Measurements from ENCODE around the gene LTBP1.

Gene LTBP1

DNA sequence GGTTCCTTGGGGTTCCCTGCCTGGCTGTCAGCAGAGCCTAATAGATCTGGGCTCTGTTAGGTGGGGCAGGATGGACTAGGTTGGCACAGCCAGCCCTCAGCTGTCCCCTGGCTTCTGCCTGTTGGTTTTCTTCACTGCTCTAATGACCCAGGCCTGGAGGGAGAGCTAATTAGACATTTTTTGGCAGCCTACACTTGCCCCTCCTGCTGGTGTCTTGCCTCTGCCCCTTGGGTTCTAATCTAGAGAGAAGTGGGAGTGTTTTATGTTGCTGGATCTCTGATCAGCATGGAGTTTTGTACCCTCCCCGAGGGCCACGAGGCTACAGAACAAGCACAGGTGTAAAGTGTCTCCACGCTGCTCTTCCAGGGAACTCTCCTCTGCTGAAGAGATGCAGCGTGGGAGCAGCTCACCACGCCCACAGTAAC, 330.3 kb downstream of the LTBP1 start:
- DNase-seq, result no peak

DNA sequence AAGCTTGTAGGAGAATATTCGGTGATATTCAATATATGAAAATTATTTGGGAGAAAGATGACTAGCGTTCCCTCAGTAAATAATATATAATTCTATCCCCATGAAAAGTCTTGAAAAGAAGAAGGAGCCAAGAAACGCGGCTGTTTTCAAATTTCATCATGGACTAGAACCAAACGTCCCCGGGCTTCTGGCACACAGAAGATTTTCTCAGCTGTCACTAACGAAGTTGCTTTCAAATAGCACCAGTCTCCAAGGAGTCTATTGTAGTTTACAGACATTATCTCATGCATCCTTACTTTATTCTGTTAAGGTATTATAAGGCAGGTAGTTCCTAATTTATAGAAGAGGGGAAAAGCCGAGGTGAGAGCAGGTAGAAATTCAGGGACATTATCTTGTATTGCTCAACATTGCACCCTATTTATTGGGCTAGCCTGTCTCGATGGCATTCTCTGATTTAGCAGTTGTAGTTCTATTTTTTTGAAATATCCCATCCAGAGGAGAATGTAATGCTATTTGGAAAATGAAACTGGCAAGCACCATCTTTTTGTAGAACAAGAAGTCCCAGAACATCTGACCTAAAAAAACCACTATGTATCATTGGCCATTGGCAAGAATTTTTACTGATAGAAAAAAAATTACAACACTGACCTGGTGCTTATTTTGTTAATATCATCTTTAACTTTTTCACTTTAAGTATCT, 331.6 kb downstream of the LTBP1 start:
- no peak for DNase-seq

DNA sequence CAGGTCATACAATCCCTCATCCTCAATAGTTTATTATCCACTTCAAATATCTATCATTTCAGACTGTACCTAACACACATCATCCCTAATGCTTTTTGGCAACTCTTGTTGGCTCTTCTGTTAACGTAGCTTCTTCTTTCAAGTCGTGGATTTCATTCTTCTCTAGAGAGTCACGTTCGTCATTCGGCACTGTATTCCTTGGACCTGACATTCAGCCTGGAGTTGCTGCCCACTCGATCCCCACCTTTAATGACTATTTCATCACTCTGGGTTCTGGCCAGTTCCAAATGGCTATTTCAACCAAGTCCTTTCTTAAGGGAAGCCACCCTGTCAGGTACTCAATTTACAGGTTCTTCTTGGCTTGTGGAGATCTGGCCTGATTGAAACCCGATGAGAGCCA, 337.5 kb downstream of the LTBP1 start:
- DNase-seq, result no peak

GRCh38 chr2:33287507-33288005, 340.8 kb downstream of the LTBP1 start:
- no peak for DNase-seq

- DNase-seq, result no peak
These were observed 341.3 kb downstream of the LTBP1 start for GRCh38 chr2:33288011-33288410.

DNA sequence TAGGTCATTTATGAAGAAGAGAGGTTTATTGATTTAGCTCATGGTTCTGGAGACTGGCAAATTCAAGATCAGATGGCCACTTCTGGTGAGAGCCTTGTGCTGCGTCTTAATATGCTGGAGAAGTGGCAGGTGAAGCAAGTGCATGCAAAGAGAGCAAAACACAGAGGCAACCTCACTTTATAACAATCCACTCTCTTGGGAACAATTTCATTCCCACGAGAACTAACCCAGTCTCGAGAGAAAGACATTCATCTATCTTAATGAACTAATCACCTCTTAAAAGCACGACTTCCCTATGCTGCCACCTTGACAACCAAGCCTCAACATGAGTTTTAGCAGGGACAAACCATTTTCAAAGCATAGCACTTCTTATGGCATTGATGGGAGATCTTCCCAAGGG, 343.2 kb downstream of the LTBP1 start:
- DNase-seq, result no peak

DNA sequence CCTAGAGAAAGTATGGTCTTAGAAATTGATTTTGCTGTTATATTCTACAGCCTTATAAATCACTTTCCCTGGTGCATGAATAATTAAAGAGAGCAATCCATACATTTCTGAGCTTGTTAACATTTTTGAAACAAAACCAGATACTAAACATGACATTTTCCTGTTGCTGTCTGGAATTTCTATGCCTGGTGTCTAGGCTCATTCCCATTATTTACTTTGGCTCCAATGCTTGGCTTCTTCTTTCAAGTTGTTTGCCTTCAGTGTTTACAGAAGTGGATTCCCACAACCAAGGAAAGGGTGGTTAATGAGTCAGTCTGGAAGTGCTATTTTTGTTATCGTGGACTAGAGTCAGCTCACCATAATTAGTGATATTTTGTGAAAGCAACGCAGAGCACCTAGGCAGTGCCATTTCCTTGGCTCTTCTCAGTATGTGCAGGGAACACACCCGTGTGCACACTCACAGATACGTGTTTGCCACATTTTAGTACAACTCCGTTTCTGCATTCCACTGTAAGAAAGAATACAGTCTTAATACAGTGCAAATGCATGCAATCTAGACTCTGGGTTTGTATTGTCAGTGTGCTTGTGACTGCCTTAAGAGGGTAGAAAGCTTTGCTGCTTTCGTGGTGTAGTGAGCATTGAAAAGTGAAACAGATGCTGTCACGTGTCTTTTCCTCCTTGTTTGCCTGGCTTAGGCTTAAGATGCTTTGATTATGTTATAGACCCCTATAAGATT, 344.7 kb downstream of the LTBP1 start:
- DNase-seq, result no peak

DNA sequence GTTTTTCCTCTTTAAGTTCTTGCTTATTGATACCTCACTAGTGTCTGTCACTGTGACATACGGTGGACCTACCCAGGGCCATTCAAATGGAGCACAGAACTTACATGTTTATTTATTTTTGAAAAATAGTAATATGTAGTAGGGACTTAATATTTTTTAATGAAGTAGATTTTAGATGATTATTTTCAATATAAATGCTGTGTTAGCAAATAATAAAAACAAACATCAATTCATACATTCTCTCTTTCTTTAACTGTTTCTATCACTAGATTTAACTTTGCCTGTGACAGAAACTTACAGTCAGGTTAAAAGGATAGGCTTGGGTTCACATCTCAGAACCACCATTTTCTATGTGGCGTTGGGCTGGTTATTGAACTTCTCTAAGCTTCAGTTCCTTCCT, 345.3 kb downstream of the LTBP1 start:
- no peak for DNase-seq

- DNase-seq, result no peak
These were observed 346.3 kb downstream of the LTBP1 start for GRCh38 chr2:33292981-33293595.

GRCh38 chr2:33298233-33298632, 351.5 kb downstream of the LTBP1 start:
- no peak for DNase-seq

DNA sequence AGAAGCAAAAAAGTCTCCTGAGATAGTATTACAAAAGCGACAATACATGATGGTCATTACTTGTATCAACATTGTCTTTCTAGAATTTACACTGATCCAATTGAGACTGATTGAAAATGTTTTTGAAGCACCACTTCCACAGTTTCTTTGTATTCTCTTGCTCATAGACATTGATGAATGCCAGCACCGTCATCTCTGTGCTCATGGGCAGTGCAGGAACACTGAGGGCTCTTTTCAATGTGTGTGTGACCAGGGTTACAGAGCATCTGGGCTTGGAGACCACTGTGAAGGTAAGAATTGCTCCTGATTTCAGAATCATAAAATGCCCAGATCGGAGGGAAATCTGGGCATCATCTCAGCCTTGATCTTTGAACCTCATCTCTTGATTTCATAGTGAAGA, 354.6 kb downstream of the LTBP1 start:
- DNase-seq, result no peak

GRCh38 chr2:33302348-33302747, 355.6 kb downstream of the LTBP1 start:
- DNase-seq, result no peak

GRCh38 chr2:33304032-33304864, 357.5 kb downstream of the LTBP1 start:
- DNase-seq, result no peak

DNA sequence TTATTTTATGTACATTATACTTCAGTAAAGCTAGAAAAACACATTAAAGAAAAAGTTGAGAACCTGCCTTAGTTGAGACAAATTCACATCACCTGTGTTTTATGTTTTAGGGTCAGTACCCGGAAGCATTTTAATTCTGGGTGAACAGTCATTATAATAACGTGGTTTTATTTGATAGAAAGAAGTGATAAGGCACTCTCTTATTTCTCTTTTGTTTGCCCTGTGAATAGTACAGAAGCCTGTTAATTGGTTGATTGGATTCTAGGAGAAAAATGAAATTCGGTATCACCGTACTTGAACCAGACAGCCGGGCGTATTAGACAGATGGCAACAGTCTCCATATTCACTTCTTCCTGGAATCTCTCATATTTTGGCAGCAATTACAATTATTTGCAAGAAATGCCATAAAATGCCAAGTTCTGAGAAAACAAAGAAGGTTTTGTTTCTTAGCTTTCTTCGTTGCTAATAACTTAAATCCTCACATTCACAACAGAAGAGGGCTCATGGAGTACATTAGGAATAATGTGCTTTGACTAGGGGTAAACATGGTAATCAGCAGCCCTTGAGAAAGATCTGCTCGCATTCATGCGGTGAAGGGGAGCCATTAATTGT, 361.0 kb downstream of the LTBP1 start:
- no peak for DNase-seq

DNA sequence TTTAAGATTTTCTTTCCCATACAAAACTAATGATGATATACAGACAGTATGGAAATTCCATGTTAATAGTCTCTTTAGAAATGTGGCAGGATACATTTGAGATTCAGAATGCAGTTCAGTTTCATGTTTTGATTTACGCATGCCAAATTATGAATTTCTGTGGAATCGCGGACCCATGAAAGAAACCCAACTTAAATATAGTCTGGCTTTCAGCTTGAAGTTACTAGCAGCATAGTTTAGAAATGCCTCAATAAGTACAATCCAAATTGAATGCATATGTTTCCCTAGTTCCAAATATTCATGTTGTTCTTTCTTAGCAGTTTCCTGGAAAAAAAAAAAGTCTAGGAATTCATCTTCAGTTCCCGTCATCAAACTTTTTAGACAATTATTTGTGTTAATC, 365.6 kb downstream of the LTBP1 start:
- DNase-seq, result no peak

DNA sequence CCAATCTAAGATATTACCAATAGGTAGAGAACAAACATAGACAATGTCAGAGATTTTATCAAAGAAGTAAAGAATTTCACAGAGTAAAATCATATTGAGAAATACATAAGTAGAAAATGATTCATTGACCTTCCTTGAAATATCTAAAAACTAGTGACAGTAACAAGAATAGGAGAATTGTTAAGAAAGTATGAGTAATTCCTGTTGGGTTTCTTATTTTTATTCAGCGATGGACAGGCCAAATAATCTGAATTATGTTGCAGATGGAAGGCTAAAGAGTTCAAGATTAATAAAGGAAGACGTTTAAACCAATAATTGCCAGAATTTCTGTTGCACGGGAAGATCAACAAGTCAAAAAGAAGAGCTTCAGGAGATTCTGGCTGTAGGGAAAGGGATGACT, 366.3 kb downstream of the LTBP1 start:
- DNase-seq, result no peak

DNA sequence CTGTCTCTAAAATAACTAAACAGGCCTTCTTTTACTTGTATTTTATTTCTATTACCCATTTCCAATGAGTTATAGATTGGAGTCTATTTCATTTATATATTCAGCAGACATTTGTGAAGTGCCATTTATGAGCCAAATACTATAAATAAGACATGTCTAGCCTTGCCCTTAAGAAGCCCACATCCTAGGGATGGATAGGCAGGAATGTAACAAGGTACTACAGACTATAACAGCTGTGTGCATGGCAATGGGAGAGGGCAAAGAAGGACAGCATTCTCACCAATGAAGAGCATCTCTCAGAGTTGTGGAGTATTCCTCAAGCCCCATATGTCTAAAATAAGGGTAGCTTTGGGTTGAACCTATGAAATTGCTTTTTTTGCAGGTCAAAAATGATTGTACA, 367.8 kb downstream of the LTBP1 start:
- no peak for DNase-seq

- no peak for DNase-seq
These were observed 369.6 kb downstream of the LTBP1 start for GRCh38 chr2:33316328-33316727.

- DNase-seq, result no peak
These were observed 370.7 kb downstream of the LTBP1 start for GRCh38 chr2:33317369-33318007.

DNA sequence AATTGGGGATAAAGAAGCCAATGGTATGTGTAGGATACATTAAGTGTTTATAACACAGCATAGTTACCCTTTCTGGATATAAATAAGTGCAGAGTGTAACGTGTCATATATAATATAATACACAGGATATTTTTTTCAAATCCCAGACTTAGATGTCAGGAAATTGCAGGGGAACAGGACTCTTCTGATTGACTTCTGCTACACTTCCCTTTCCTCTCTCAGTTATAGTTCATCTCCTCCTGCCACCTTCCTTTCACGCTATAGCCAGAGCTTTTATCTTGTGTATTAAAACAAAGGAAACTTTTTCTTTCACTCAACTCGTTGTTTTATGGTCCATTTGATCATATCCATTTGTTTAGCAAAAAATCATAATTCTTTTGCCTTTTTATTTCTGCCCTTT, 371.7 kb downstream of the LTBP1 start:
- DNase-seq, result no peak

- DNase-seq, result no peak
These were observed 373.8 kb downstream of the LTBP1 start for GRCh38 chr2:33320573-33320972.

- DNase-seq, result no peak
These were observed 374.6 kb downstream of the LTBP1 start for GRCh38 chr2:33321236-33321771.

All from NCI-H1436 (cell line).